Hepatocyte (in vitro differentiated cells): ENCODE results near the gene PDE4B.

Experiments used
- CTCF ChIP-seq: fragments of 200-600 bp; sonication (generic); IDR thresholded peaks from 2 replicates; pipeline ENCODE4 v1.5.1; 2016; ENCODE audit warnings: antibody characterized with exemption, mild to moderate bottlenecking; ENCODE audit not compliant: poor library complexity
- EZH2phosphoT487 ChIP-seq: fragments of 200-600 bp; sonication (generic); IDR thresholded peaks from one replicate; pipeline ENCODE4 v1.6.1; 2018; ENCODE audit warnings: antibody characterized with exemption, mild to moderate bottlenecking, low read depth, moderate library complexity; ENCODE audit not compliant: unreplicated experiment, severe bottlenecking

GRCh38 chr1:66220477-66220876, 427.8 kb downstream of the PDE4B start:
- no peak for TF ChIP-seq CTCF
- no peak for TF ChIP-seq EZH2phosphoT487
